Neural cell (in vitro differentiated cells): ENCODE data around the gene FAM187B. TPM values are rescaled to one million over a fixed set of nuclear protein-coding genes. Genes with fewer than 3 reads are reported as not detected.

Experiments
- H2AFZ ChIP-seq: fragments of 200-600, 300-800 bp; sonication (generic), shearing (Covaris generic); 2 replicates; pipeline ENCODE4 v1.6.0; 2014; ENCODE audit warnings: low read depth, mild to moderate bottlenecking, antibody characterized with exemption, low read length, moderate library complexity
- H3F3A ChIP-seq: fragments of 200-600 bp; shearing (Covaris generic); 2 replicates; pipeline ENCODE4 v1.6.1; 2016; ENCODE audit warnings: mild to moderate bottlenecking, moderate library complexity, mixed read lengths, antibody characterized with exemption, low read length; ENCODE audit not compliant: insufficient read depth, poor library complexity, severe bottlenecking
- H3K27ac ChIP-seq: fragments of 200-600, 300-800 bp; sonication (generic), shearing (Covaris generic); 2 replicates; pipeline ENCODE4 v1.5.1; 2014; ENCODE audit warnings: mild to moderate bottlenecking, low read length, moderate library complexity
- H3K27me3 ChIP-seq: fragments of 300-800, 200-600 bp; sonication (generic), shearing (Covaris generic); 2 replicates; pipeline ENCODE4 v1.6.0; 2014; ENCODE audit warnings: mild to moderate bottlenecking, low read depth, low read length, moderate library complexity; ENCODE audit not compliant: insufficient read depth
- H3K36me3 ChIP-seq: fragments of 300-800, 200-600 bp; sonication (generic), shearing (Covaris generic); 2 replicates; pipeline ENCODE4 v1.5.1; 2014; ENCODE audit warnings: mild to moderate bottlenecking, antibody characterized with exemption, low read length, moderate library complexity; ENCODE audit not compliant: insufficient read depth
- H3K4me2 ChIP-seq: fragments of 300-800, 200-600 bp; sonication (generic), shearing (Covaris generic); 2 replicates; pipeline ENCODE4 v1.6.0; 2014; ENCODE audit warnings: mild to moderate bottlenecking, low read length
- H3K4me3 ChIP-seq: fragments of 300-800, 200-600 bp; sonication (generic), shearing (Covaris generic); 2 replicates; pipeline ENCODE4 v1.5.1; 2014; ENCODE audit warnings: mild to moderate bottlenecking, low read length, moderate library complexity
- H3K79me2 ChIP-seq: fragments of 200-600 bp; shearing (Covaris generic); replicated peaks from 2 replicates; pipeline ENCODE4 v1.6.0; 2014; ENCODE audit warnings: mild to moderate bottlenecking, low read length, moderate library complexity; ENCODE audit not compliant: insufficient read depth
- H3K9ac ChIP-seq: fragments of 300-800, 200-600 bp; sonication (generic), shearing (Covaris generic); 2 replicates; pipeline ENCODE4 v1.6.1; 2016; ENCODE audit warnings: mild to moderate bottlenecking, low read length, mixed read lengths
- H3K9me2 ChIP-seq: fragments of 200-600 bp; shearing (Covaris generic); 2 replicates; pipeline ENCODE4 v1.6.1; 2016; ENCODE audit warnings: mild to moderate bottlenecking, low read length, mixed read lengths; ENCODE audit not compliant: insufficient read depth
- H3K9me3 ChIP-seq: fragments of 200-600, 300-800 bp; sonication (generic), shearing (Covaris generic); 2 replicates; pipeline ENCODE4 v1.6.1; 2016; ENCODE audit warnings: mild to moderate bottlenecking, mixed run types, low read length, moderate library complexity, mixed read lengths
- H4K20me1 ChIP-seq: fragments of 200-600 bp; shearing (Covaris generic); 2 replicates; pipeline ENCODE4 v1.6.1; 2016; ENCODE audit warnings: mild to moderate bottlenecking, mixed run types; ENCODE audit not compliant: insufficient read depth
- CTCF ChIP-seq: fragments of 450-650 bp; IDR thresholded peaks from 2 replicates; pipeline ENCODE4 v1.5.1; 2014; ENCODE audit warnings: antibody characterized with exemption, mild to moderate bottlenecking, moderate library complexity; ENCODE audit not compliant: poor library complexity, severe bottlenecking
- EP300 ChIP-seq: fragments of 450-650 bp; conservative IDR thresholded peaks from 2 replicates; pipeline ENCODE4 v1.6.1; 2014; ENCODE audit warnings: antibody characterized with exemption, mild to moderate bottlenecking, moderate library complexity; ENCODE audit not compliant: poor library complexity, severe bottlenecking
- EZH2 ChIP-seq: fragments of 200-600, 300-800 bp; shearing (Covaris generic), sonication (generic); IDR thresholded peaks from 2 replicates; pipeline ENCODE4 v1.6.1; 2014; ENCODE audit warnings: antibody characterized with exemption, low read length, borderline replicate concordance, mild to moderate bottlenecking; ENCODE audit not compliant: insufficient read depth, poor library complexity, severe bottlenecking
- MXI1 ChIP-seq: fragments of 450-650 bp; conservative IDR thresholded peaks from 2 replicates; pipeline ENCODE4 v1.6.1; 2014; ENCODE audit warnings: antibody characterized with exemption, mild to moderate bottlenecking; ENCODE audit not compliant: poor library complexity, severe bottlenecking
- POLR2AphosphoS5 ChIP-seq: IDR thresholded peaks from 2 replicates; pipeline ENCODE4 v1.6.1; 2012
- RAD21 ChIP-seq: fragments of 450-650 bp; conservative IDR thresholded peaks from 2 replicates; pipeline ENCODE4 v1.6.1; 2014; ENCODE audit warnings: antibody characterized with exemption, mild to moderate bottlenecking, moderate library complexity
- SMC3 ChIP-seq: fragments of 450-650 bp; conservative IDR thresholded peaks from 2 replicates; pipeline ENCODE4 v1.6.1; 2014; ENCODE audit warnings: antibody characterized with exemption, mild to moderate bottlenecking, moderate library complexity; ENCODE audit not compliant: poor library complexity
- TAF1 ChIP-seq: IDR thresholded peaks from 2 replicates; pipeline ENCODE4 v1.6.1; 2012; ENCODE audit warnings: low read depth
- polyA plus RNA-seq: library from polyadenylated mRNA; depleted of rRNA; stranded (reverse); fragments of >200 nt; gene quantifications from 2 replicates; pipeline ENCODE4 v1.2.3, GENCODE V29; 2014
- TF ChIP-seq, protein P1 (sequence below): IDR thresholded peaks from 2 replicates; pipeline ENCODE4 v1.6.1; 2012; ENCODE audit warnings: borderline replicate concordance

Gene FAM187B
- polyA plus RNA-seq, 1 donor from 2014 or later: not detected

DNA sequence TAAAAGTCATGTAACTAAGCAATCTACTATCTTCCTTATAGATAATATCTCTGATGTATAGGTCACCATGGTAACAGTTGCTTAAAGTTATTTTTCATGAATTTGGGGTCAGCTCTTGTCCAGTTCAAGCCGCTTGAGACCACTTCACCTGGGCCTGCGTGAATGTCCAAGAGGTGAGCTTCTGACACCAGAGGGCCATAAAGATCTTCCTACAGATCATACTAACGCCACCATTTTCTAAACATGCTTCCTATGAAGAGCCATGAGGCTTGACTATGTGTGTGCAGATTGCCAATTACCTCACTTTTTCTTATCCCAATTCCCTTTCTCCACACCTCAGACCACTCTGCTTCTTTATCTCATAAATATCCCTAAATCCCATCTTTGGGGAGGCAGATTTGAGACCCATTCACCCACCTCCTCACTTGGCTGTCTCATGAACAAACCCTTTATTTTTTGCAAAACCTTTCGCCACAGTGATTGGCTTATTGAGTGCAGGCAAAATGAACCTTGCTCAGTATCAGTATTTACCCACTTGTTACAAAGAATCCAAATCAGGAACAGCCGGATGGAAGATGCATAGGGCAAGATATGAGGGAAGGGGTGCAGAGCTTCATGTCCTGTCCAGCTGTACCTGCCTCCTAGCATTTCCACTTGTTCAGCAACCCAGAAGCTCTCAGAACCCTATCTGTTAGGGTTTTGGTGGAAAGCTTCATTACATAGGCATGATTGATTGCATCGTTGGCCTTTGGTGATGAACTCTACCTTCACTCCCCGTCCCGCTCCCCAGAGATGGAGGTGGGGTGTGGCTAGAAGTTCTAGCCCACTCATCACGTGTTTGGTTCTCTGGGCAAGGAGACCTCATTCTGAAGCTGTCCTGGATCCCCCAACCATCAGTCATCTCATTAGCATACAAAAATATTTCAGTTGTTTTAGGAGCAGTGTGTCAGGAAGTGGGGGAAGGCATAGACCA is 34.2 kb downstream of the FAM187B start:
- no peaks in the 10 kb centered on the region for H4K20me1 ChIP-seq
- H2AFZ ChIP-seq: no peak overlapping the region
- H3K27me3 ChIP-seq: no peaks in the 10 kb centered on the region

GRCh38 chr19:35184884-35185283 is 43.7 kb downstream of the FAM187B start:
- no peak overlapping the region for H3K4me3 ChIP-seq
- no peaks in the 10 kb centered on the region for H3K9me3 ChIP-seq
- no peak overlapping the region for H2AFZ ChIP-seq
- no peak overlapping the region for H3K9ac ChIP-seq
- no peak overlapping the region for H3K27ac ChIP-seq
- H3K79me2 ChIP-seq: no peaks in the 10 kb centered on the region
- no peak for TF ChIP-seq CTCF
- no peak for TF ChIP-seq POLR2AphosphoS5
- TF ChIP-seq SMC3: no peak
- TF ChIP-seq MXI1: no peak
- no peak for TF ChIP-seq EP300
- TF ChIP-seq, protein P1, sequence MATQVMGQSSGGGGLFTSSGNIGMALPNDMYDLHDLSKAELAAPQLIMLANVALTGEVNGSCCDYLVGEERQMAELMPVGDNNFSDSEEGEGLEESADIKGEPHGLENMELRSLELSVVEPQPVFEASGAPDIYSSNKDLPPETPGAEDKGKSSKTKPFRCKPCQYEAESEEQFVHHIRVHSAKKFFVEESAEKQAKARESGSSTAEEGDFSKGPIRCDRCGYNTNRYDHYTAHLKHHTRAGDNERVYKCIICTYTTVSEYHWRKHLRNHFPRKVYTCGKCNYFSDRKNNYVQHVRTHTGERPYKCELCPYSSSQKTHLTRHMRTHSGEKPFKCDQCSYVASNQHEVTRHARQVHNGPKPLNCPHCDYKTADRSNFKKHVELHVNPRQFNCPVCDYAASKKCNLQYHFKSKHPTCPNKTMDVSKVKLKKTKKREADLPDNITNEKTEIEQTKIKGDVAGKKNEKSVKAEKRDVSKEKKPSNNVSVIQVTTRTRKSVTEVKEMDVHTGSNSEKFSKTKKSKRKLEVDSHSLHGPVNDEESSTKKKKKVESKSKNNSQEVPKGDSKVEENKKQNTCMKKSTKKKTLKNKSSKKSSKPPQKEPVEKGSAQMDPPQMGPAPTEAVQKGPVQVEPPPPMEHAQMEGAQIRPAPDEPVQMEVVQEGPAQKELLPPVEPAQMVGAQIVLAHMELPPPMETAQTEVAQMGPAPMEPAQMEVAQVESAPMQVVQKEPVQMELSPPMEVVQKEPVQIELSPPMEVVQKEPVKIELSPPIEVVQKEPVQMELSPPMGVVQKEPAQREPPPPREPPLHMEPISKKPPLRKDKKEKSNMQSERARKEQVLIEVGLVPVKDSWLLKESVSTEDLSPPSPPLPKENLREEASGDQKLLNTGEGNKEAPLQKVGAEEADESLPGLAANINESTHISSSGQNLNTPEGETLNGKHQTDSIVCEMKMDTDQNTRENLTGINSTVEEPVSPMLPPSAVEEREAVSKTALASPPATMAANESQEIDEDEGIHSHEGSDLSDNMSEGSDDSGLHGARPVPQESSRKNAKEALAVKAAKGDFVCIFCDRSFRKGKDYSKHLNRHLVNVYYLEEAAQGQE: no peak
- no peak for TF ChIP-seq TAF1
- no peak for TF ChIP-seq RAD21
- no peak for TF ChIP-seq EZH2
- H3K27me3 ChIP-seq: no peaks in the 10 kb centered on the region
- no peaks in the 10 kb centered on the region for H3K9me2 ChIP-seq
- no peaks in the 10 kb centered on the region for H4K20me1 ChIP-seq
- H3K36me3 ChIP-seq: no peaks in the 10 kb centered on the region
- H3F3A ChIP-seq: no peaks in the 10 kb centered on the region
- H3K4me2 ChIP-seq: no peak overlapping the region

More for the DNA sequence above, 34.2 kb downstream of the FAM187B start:
- H3K9me3 ChIP-seq: no peaks in the 10 kb centered on the region
- H3K4me3 ChIP-seq: no peak overlapping the region
- no peaks in the 10 kb centered on the region for H3K9me2 ChIP-seq
- no peak overlapping the region for H3K9ac ChIP-seq
- no peak overlapping the region for H3K4me2 ChIP-seq
- no peak overlapping the region for H3K27ac ChIP-seq
- no peaks in the 10 kb centered on the region for H3K36me3 ChIP-seq
- H3K79me2 ChIP-seq: no peaks in the 10 kb centered on the region
- no peak for TF ChIP-seq EZH2
- no peaks in the 10 kb centered on the region for H3F3A ChIP-seq
